GM21390 (cell line): Measurements from ENCODE around the gene ASAP2.

ENCODE experiments used
- ATAC-seq: cut with Tn5 transposase; IDR thresholded peaks from one replicate; pipeline ENCODE4 v1.9.1; 2021; ENCODE audit not compliant: unreplicated experiment

Gene ASAP2

DNA sequence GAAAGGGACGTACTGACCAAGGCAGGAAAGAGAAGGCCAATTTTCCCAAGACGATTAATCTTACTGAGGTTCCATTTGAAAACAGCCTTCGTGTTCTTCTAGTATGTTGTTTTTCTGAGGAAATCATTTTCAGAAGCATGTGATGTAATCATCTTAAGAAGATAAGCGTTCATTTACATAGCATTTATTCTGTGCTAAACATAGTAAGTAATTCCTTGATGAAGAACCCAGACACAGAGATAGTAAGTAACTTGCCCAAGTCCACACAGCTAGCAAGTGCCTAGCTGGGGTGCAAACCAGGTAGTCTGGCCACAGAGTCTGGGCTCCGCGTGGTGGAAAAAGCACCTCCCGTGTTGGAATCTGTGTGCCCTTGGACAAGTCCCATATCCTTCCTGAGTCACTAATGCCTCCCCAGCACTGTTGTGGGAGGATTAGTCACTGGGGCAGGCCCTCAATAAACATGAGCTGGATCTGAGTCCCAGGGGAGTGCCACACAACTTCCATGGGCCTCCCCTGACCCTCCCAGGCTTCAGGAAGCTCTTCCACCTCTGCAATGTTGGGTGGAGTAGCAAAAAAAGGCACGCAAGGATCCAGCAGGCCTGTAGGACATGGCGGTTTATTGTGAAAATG is 26.9 kb upstream of the ASAP2 start:
- no peak for ATAC-seq

DNA sequence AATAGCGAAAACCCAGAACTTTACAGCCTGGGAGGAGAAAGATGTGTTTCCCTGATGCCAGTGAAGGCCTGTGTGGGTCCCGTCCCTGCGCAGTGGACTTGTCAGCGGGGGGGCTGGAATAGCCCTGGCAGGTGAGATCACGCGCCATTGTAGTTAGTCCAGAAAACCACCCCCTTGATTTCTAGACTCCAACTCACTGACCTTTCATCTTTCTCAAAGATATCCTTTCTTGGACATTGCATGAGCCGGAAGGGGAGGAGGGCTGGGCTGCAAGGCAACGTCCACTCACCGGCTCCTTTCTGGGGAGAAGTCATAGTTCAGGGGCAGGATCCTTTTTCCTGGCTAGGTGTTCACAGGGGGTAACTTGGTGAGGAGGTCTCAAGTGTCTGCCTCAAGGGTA is 22.3 kb upstream of the ASAP2 start:
- no peak for ATAC-seq

DNA sequence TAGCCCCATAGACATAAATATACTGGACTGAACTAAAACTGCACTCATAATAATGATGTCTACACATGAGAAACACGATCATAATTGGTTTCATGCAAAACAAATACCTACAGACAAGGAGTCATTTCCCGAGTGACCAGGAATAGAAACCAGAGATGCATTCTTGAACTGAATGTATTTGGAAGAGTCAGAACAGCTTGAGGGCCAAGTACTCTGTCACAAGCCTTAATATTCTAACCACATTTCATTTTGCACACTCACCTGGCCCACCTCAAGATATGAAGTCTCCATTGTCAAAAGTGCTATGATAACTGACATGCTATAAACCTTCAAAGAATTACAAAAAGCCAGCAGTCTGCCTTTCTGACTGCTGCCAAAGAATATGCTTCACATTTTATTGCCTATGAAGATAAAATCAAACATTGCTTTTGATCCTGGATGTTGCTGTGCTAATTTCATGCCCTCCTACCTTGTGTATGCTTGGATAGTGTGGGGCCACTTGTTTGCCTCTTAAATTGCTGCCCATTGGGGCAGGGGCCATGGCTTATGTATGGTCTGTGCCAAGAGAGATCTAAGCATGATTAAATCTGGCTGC is 18.9 kb upstream of the ASAP2 start:
- no peak for ATAC-seq

DNA sequence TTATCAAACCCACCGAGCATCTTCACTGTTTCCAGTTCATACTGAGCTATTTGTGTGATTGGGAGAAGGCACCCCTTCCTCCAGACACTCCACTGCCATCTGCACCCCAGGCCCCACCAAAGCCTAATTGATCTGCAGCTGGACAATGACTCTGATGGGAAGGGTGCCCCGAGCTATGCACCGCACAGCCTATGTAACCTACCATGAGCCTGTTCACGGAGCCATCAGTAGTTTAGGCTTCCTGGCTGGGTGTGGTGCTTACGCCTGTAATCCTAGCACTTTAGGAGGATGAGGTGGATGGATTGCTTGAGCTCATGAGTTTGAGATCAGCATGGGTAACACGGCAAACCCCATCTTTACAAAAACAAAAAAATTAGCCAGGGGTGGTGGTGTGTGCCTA is 17.8 kb upstream of the ASAP2 start:
- no peak for ATAC-seq

DNA sequence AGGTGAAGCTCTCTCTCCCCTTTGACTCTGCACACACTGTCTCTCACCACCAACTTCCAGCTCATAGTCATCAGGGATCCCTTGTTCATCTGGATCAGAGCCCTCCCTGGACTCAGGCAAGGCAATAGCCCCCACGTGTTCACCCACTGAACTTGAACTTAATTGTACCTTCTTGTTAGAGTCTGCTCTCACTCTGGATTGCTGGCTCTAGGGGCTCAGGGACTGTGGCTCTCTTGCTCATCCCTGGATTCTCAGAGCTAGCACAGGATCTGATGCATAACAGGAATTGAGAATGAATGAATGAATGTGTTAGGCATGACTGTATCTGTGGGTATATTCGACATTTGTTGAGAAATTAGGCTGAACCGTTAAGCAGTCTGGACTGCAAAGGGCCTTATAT is 16.7 kb upstream of the ASAP2 start:
- no peak for ATAC-seq

DNA sequence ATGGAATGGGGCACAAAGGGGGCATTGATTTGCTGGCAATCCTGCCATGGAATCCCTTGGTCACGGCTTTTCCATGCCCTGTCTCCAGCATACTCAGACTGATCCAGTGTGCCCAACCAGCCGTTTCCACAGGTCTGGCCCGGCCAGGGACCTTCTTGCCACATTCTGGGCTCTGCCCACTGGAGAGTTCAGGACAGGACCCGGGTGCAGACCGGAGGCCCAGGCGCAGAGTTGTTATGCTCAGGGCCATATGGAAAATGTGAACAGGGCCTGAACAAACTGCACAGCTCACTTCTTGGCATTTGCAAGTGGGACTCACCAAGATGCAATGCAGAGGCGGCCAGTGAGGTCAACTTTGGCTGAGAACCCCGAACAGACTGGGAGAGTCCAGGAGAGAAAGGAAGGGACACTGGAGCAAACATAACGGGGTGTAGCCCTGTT is 15.6 kb upstream of the ASAP2 start:
- ATAC-seq, result no peak

DNA sequence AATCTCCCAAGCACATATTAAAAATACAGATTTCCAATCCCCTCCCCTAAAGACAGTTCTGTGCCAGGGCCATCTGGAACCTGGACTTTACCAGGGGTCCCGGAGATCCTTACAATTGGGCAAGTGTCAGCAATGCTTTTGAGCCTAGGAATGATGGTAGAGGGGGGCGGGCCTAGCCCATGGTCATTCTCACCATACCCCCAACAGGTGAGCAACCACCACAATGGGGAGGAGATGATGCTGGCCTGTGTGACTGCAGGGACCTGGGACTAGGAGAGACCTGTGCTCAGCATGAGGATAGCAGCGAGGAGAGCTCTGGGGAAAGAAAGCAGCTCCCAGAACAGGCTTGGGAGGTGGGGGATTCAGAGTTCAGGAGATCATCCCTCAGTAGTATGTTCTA is 13.9 kb upstream of the ASAP2 start:
- no peak for ATAC-seq

DNA sequence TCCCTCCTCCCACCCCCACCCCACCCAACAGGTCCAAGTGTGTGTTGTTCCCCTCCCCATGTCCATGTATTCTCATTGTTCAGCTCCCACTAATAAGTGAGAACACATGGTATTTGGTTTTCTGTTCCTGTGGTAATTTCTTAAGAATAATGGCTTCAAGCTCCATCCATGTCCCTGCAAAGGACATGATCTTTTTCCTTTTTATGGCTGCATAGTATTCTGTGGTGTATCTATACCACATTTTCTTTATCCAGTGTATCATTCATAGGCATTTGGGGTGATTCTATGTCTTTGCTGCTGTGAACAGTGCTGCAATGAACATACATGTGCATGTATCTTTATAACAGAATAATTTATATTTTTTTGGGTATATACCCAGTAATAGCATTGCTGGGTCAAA is 12.3 kb upstream of the ASAP2 start:
- ATAC-seq, result no peak

DNA sequence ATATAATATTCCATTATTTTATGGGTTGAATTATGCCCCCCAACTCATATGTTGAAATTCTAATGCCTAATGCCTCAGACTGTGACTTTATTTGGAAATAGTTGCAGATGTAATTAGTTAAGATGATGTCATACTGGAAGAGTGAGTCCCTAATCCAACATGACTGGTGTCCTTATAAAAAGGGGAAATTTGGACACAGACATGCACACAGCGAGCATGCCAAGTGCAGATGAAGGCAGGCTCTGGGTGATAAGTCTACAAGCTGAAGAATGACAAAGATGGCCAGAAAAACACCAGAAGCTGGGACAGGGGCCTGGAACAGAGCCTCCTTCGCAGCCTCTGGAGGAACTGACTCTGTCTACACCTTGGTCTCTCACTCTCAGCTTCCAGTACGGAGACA is 10.0 kb upstream of the ASAP2 start:
- no peak for ATAC-seq

DNA sequence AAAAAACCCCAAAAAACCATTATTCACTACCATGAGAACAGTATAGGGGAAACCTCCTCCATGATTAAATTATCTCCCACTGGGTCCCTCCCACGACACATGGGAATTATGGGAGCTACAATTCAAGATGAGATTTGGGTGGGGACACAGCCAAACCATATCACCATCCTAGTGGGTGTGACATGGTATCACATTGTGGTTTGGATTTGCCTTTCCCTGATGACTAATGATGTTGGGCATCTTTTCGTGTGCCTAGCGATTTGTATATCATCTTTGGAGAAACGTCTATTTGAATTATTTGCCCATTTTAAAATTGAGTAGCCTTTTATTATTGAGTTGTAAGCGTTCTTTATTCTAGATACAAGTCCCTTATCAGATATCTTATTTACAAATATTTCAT is 8.7 kb upstream of the ASAP2 start:
- no peak for ATAC-seq

DNA sequence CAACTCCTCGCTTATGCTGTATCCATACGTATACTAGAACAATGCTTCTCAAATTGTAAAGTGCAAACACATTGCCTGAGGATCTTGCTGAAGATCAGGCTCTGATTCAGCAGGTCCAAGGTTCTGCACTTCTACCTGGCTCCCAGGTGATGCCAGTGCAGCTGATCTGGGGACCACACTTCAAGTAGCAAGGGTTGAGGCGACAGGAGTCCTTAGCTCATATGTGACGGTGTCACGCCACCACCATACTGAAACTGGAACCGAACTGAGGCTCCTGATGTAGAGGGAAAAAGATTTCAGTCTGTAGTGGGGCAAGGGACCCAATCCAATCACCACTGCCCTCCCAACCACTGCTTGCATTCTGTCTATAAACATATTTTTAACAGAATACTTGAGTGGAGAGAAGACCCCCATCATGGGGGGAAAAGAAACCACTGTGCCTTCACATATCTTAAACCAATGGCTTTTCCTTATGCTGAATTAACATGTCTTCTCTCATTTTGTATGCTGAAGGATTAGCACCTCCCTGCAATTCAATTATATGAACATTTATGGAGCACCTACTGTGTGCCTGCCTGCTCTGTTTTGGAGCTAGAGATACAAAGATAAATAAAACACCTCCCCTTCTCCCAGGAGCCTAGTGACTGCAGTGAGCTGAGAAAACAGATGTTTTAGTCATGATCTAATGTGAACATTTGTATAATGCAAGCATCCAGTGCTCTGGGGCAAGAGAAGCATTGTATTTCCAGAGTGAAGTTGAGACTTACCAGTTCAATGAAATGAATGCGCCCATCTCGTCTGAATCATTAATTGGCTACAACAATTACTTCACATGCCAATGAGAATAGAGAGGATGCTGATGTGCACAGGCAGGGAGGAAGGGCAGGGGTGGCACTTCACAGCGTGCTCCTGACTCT is 6.6 kb upstream of the ASAP2 start:
- no peak for ATAC-seq

DNA sequence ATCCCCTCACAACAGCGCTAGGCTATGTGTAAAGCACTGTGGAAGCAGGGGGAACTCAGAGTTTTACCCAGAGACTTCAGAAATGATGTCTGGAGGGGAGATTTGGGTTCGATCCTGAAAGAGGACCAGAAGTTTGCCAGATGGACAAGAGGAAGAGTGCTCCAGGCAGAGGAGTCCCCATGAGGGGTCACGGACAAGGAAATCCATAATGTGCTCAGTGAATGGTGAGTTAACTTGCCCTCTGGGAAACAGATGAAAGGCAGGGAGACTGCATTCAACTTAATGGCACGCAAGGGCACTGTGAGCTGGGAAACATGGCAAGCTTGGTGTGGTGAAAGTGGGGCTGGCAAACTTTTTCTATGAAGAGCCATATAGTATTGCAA is 6.0 kb upstream of the ASAP2 start:
- no peak for ATAC-seq

DNA sequence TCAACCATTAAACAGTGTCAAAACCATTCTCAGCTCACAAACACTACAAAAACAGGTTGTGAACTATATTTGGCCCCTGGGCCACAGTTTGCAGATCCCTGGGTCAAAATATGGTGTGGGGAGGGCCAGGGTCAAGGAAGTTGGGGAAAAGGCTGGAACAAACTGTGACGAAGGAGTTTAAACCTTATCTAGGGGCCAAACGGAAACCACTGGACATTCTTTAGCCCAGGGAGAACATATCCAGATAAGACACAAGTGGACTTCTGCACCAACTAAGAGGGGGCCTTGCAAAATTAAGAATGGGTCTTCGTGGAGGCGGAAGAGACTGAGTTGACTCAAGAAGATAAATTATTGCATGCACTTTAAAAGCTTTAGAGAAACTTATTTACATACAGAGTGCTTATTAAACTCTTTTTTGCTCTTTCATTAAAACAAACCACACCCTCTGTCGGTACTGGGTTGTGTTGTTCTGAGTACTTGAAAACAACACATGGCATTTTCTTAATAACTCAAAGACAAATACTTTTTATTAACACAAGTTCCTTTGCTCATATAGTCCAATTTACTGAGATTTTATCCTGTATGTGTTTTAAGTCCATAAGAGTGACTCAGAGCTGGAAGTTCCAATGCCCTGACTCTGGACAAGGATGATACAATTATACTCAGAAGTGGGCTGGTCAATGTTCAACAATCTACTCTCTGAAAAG is 5.3 kb upstream of the ASAP2 start:
- ATAC-seq, result no peak

DNA sequence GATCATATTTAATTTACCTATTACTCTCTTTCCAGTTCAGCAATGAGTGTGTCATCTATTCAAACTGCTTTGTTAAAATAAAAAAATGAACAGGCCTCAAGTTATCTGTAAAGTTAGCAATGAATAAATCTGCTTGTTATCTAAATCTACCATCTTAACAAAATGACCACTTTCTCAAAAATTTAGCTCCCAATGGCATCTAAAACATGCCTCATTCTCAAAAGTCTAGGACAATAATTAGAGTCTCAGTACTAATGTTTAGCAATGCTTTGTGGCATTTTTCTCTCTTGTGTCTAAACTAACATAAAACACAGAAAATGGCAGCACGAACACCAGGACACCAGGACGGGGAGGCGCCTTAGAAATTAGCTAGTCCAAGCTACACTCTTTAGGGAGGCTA is 3.6 kb upstream of the ASAP2 start:
- ATAC-seq, result no peak

DNA sequence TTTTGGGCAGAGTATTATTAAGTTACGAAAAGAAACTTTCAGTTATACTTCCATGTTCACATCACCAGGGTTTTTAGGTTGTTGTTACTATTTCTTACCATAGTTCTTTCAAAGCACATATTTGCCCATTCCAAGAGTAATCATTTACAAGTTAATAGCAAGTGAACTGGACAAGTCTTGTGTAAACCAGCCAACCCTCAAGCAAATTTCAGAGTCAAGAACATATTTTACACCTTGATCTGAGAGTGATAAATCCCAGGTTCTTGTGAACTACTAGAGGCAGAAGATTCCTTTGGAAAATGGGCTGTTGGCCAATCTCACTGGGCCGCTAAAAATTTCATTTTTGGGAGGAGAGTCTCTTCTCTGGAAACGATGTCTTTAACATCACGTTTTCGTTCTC is 2.7 kb upstream of the ASAP2 start:
- ATAC-seq, result no peak

DNA sequence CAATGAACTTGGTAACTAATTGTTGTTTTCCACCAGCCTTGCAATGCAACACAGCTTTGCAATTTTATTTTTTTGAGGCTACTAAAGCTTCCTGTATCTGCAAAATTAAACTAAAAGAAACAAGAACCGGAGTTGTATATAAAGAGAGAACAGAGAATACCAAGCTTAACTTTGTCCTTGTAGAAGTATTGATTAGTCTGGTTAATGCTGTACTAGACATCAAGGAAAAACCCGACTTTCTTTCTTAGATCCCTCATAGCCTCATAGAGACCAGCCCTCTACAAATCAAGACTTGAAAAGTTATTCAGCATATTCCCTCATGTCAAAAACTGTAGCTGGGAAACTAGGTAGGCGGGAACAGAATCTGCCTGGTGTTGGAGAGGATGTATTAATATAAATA is 1.7 kb upstream of the ASAP2 start:
- no peak for ATAC-seq

DNA sequence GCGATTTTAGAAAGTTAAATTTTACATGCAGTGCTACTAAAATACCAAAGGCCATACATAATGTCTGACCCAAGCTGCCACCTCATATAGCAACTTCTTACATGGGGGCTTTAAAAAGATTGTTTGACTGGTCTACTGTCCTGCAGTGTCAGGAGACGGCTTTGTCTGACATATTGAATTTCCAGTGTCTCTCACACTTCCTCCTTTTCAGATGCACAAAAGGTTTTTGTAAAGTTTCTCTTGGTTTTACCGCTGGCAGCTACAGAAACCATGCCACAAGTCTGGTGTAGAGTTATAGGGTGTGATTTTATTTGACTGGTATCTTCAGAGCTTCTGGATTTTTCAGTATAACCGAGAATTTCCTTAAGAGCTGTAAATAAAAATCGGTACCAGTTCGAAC is 1.1 kb upstream of the ASAP2 start:
- ATAC-seq, result no peak

DNA sequence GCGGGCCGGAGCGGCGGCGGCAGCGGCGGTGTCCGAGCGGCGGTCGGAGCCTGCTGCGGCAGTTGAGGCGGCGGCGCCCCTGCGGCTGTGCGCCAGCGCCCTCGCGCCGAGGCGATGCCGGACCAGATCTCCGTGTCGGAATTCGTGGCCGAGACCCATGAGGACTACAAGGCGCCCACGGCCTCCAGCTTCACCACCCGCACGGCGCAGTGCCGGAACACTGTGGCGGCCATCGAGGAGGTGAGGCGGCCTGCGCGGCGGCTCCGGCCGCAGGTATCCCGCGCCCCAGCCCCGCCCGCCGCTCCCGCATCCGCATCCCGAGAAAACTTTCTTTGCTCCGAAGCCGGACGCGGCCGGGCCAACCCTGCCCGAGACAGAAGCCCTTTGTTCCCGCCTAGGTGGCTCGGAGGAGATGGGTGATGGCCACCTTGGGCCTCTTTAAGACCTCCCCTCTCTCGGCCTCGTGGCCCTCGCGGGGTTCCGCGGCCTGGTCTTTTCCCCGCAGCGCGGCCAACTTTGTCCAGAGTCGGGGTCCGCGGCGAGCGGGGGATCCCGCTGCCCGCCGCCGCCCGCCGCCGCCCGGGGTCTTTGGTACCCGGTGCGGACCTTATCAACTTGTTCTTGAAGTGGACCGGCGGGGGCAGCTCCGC is 504 bp downstream of the ASAP2 start:
- no peak for ATAC-seq

DNA sequence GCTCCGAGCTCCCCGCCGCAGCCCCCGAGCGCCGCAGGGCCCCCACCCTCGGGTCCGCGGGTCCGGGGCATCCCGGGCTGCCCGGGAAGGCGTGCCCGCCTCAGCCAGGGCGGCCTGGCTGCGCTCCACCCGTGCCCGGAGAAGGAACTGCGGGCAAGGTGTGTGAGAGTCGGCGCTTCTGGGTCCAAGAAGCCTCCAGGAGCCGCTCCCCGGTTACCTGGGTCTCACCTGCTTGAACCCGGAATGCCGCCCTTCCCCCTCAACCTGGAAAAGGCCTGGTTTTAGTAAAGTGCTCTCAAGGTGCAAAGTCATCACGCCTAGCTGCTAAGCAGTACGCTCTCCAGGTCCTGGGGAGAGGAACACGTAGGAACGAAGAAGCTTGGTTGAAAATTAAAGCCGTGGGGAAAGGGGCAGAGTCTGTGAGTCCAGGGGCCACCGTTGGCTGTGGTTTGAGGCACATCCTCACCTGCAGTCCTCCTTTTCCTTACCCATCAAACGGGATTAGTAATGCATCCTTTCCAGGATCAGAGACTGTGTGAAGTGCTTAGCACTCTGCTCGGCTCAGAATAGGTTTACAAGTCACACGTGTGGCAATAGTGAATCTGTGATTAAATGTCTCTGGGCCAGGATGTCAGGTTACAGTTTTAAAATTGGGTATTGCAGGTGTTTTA is 1.2 kb downstream of the ASAP2 start:
- no peak for ATAC-seq

DNA sequence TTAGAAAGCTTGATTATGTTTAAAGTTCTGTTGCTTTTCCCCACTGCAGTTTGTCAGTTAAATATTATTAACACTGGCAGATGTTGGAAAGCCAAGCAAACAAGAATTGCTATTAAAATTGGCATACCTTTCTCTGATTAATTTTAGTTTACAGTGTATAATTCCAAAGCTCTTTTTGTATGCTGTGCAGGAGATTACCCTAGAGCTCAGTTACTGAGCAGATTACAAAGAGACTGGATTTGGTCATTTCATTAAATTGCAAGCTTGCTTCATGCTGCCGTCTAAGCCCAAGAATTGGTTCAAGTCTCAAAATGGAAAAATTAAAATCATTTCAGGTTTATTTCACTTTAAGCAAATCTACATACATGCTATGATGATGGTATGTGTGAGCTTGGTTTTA is 2.3 kb downstream of the ASAP2 start:
- ATAC-seq, result no peak

DNA sequence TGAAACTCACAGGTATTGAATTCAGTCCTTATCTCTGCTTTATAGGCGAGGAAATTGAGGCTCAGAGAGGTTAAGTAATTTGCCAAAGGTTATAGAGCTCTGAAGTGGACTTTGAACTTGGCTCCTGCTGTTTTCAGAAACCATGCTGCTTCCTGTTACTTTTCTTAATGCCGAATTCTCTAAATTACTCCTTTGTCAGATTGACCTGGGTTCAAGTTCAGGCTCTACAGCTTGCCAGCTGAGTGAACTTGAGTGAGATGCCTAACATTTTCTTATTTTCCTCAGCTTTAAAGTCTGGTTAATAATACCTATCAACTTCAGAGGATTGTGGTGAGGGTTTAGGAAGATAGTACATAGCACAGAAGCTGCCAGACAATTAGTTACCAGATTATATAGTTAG is 3.4 kb downstream of the ASAP2 start:
- no peak for ATAC-seq
